Sigmoid colon (tissue), 7 donors: ENCODE measurements around the gene TOP3B. TPM values are rescaled to one million over a fixed set of nuclear protein-coding genes. Genes with fewer than 3 reads are reported as not detected.
A peak's percentile ranks its signal among the peaks of the same experiment; 100 is the strongest.

Experiments used
- DNase-seq: peaks from one replicate; pipeline ENCODE4 v3.0.0-alpha.2; 2019
- H3K27ac ChIP-seq, 4 donors: fragments of 200-600 bp; sonication (generic); one replicate each; pipeline ENCODE4 v1.5.1; 2016 to 2019; ENCODE audit warnings: mild to moderate bottlenecking in 1 of 4
- H3K27me3 ChIP-seq, 3 donors: fragments of 200-600 bp; sonication (generic); one replicate each; pipeline ENCODE4 v1.5.1; 2019; ENCODE audit warnings: mild to moderate bottlenecking in 1 of 3
- H3K36me3 ChIP-seq, 4 donors: fragments of 200-600 bp; sonication (generic); one replicate each; pipeline ENCODE4 v1.5.1; 2016 to 2019
- H3K4me1 ChIP-seq, 4 donors: fragments of 200-600 bp; sonication (generic); one replicate each; pipeline ENCODE4 v1.5.1; 2017 to 2019
- H3K4me3 ChIP-seq, 4 donors: fragments of 200-600 bp; sonication (generic); one replicate each; pipeline ENCODE4 v1.5.1; 2017 to 2019; ENCODE audit warnings: mild to moderate bottlenecking in 2 of 4, moderate library complexity in 1 of 4
- H3K9me3 ChIP-seq, 4 donors: fragments of 200-600 bp in 3 of 4; sonication (generic) in 3 of 4; one replicate each; pipeline versions ENCODE4 v1.5.1 to v1.6.1; 2013 to 2019
- CTCF ChIP-seq, 4 experiments: fragments of 450-650 bp in 3 of 4; fragments of 200-600 bp in 1 of 4; IDR thresholded peaks; one replicate each; pipeline ENCODE4 v1.5.1; 2016 to 2019; ENCODE audit warnings: antibody characterized with exemption in 4 of 4, mild to moderate bottlenecking in 3 of 4, moderate library complexity in 2 of 4
- EP300 ChIP-seq, 4 donors: sonication (generic); formaldehyde crosslinking; IDR thresholded peaks; one replicate each; pipeline ENCODE4 v1.6.1; 2017; ENCODE audit warnings: antibody characterized with exemption in 4 of 4
- POLR2A ChIP-seq, 2 donors: fragments of 450-650 bp; IDR thresholded peaks; one replicate each; pipeline ENCODE4 v1.6.1; 2016; ENCODE audit warnings: antibody characterized with exemption in 2 of 2, mild to moderate bottlenecking in 2 of 2, moderate library complexity in 2 of 2
- POLR2AphosphoS5 ChIP-seq, 4 donors: sonication (generic); formaldehyde crosslinking; IDR thresholded peaks; one replicate each; pipeline ENCODE4 v1.6.1; 2017; ENCODE audit warnings: antibody characterized with exemption in 4 of 4
- WGBS, 2 donors: extraction: QIAGEN DNeasy Blood & Tissue Kit; methylation state at CpG; one replicate each; pipeline ENCODE4 v1.1.7; 2013; 5-methylcytosine and 5-hydroxymethylcytosine counted together
- intact Hi-C: fragments of 100-400 bp; cut with DNase I; formaldehyde crosslinking; loops from one replicate; pipeline ENCODE4 v1.15.1; 2023
- polyA plus RNA-seq, 3 donors: library from polyadenylated mRNA; stranded (reverse); fragments of 200-250 nt; gene quantifications; one replicate each; pipeline ENCODE4 v1.2.3, GENCODE V29; 2013
- total RNA-seq, 4 donors: library from RNA; depleted of rRNA; stranded (reverse); fragments of >200 nt; gene quantifications; one replicate each; pipeline ENCODE4 v1.1.0, GENCODE V29; 2016
- donor health status: healthy with polysubstance abuse.
- donor health status: Bipolar disorder and iron deficiency.
- donor health status: healthy.

Gene TOP3B
- total and polyA plus RNA-seq, 7 donors, result 3.5 to 45.1 (median 17.9) TPM

GRCh38 chr22:21975273-21975672 is 7.3 kb downstream of the TOP3B start:
- 93% methylated on average over 5 of the region's 5 CpGs for WGBS, 2 donors
- intact Hi-C loops, result no loop called here

GRCh38 chr22:21974058-21974649 is 8.4 kb downstream of the TOP3B start:
- Histone ChIP-seq H3K4me1 (no peaks in the 10 kb centered on the region), H3K9me3 (no peaks in the 10 kb centered on the region), H3K27ac (no peak overlapping the region), H3K36me3 (peaks cover 25 to 61% (median 38%) of the 10 kb centered on the region in 4 donors), H3K4me3 (no peak overlapping the region), H3K27me3 (no peaks in the 10 kb centered on the region)
- WGBS, 2 donors, result 92 to 94% methylated on average over 12 of the region's 12 CpGs
- intact Hi-C loops, result no loop called here
- TF ChIP-seq EP300 (IDR thresholded peaks at IDR 0.05), result no peak
- no peak for TF ChIP-seq CTCF (IDR thresholded peaks at IDR 0.05)
- no peak for TF ChIP-seq POLR2A (IDR thresholded peaks at IDR 0.05)
- no peak for TF ChIP-seq POLR2AphosphoS5 (IDR thresholded peaks at IDR 0.05)
- DNase-seq, result no peak

More at GRCh38 chr22:21975273-21975672, 7.3 kb downstream of the TOP3B start:
- H3K4me1 ChIP-seq, result peaks cover 0 to under 1% (median 0%) of the 10 kb centered on the region in 4 donors
- no peaks in the 10 kb centered on the region for H3K27me3 ChIP-seq
- peaks cover 25 to 50% (median 31%) of the 10 kb centered on the region in 4 donors for H3K36me3 ChIP-seq
- no peak overlapping the region for H3K27ac ChIP-seq
- H3K9me3 ChIP-seq, result no peaks in the 10 kb centered on the region
- no peak overlapping the region for H3K4me3 ChIP-seq
- TF ChIP-seq EP300 (IDR thresholded peaks at IDR 0.05) (no peak), POLR2AphosphoS5 (IDR thresholded peaks at IDR 0.05) (no peak), CTCF (IDR thresholded peaks at IDR 0.05) (no peak), POLR2A (IDR thresholded peaks at IDR 0.05) (no peak)
- no peak for DNase-seq

GRCh38 chr22:21972806-21973205 is 9.8 kb downstream of the TOP3B start:
- 85 to 92% methylated on average over 6 of the region's 6 CpGs for WGBS, 2 donors
- intact Hi-C loops, result no loop called here
- peaks cover 33 to 75% (median 46%) of the 10 kb centered on the region in 4 donors for H3K36me3 ChIP-seq
- H3K4me3 ChIP-seq, result no peak overlapping the region
- no peaks in the 10 kb centered on the region for H3K9me3 ChIP-seq
- no peaks in the 10 kb centered on the region for H3K4me1 ChIP-seq
- no peaks in the 10 kb centered on the region for H3K27me3 ChIP-seq
- TF ChIP-seq CTCF (IDR thresholded peaks at IDR 0.05), result no peak
- no peak for TF ChIP-seq EP300 (IDR thresholded peaks at IDR 0.05)
- no peak for TF ChIP-seq POLR2AphosphoS5 (IDR thresholded peaks at IDR 0.05)
- no peak for TF ChIP-seq POLR2A (IDR thresholded peaks at IDR 0.05)
- DNase-seq, result no peak
- H3K27ac ChIP-seq, result no peak overlapping the region

- no peak for TF ChIP-seq POLR2AphosphoS5 (IDR thresholded peaks at IDR 0.05)
- no peak for TF ChIP-seq POLR2A (IDR thresholded peaks at IDR 0.05)
- TF ChIP-seq CTCF (IDR thresholded peaks at IDR 0.05), result peak in 3 of 4 experiments; percentile 23 to 65 (median 29)
- no peak for TF ChIP-seq EP300 (IDR thresholded peaks at IDR 0.05)
- intact Hi-C loops, result no loop called here
- no peak overlapping the region for H3K4me3 ChIP-seq
Measured at GRCh38 chr22:21972293-21972779, 10.3 kb downstream of the TOP3B start.

More at GRCh38 chr22:21972293-21972779, 10.3 kb downstream of the TOP3B start:
- 72% methylated on average over 7 of the region's 7 CpGs for WGBS, 2 donors
- Histone ChIP-seq H3K27ac (no peak overlapping the region), H3K9me3 (no peaks in the 10 kb centered on the region), H3K36me3 (peaks cover 37 to 79% (median 50%) of the 10 kb centered on the region in 4 donors), H3K27me3 (no peaks in the 10 kb centered on the region), H3K4me1 (no peaks in the 10 kb centered on the region)
- DNase-seq, result no peak
